ENCODE measurements around the gene RAPGEF3.
A peak's percentile ranks its signal among the peaks of the same experiment; 100 is the strongest.

The RAPGEF3 gene

GRCh38 chr12:47741340-47741703, 17.4 kb downstream of the RAPGEF3 start:
- DNase-seq: peak; percentile 58 to 75

GRCh38 chr12:47740606-47741339, 17.9 kb downstream of the RAPGEF3 start:
- DNase-seq: no peak

GRCh38 chr12:47739979-47740378, 18.7 kb downstream of the RAPGEF3 start:
- DNase-seq: no peak

- no peak for DNase-seq
These were observed 19.4 kb downstream of the RAPGEF3 start for GRCh38 chr12:47739297-47739696.

GRCh38 chr12:47737936-47738594, 20.6 kb downstream of the RAPGEF3 start:
- no peak for DNase-seq

- no peak for DNase-seq
These were observed 21.6 kb downstream of the RAPGEF3 start for GRCh38 chr12:47736877-47737676.

- no peak for DNase-seq
These were observed 22.5 kb downstream of the RAPGEF3 start for GRCh38 chr12:47736216-47736615.

- DNase-seq: no peak
These were observed 23.0 kb downstream of the RAPGEF3 start for GRCh38 chr12:47735649-47736048.

- DNase-seq: no peak
These were observed 23.8 kb downstream of the RAPGEF3 start for GRCh38 chr12:47734725-47735480.

- no peak for DNase-seq
These were observed 25.5 kb downstream of the RAPGEF3 start for GRCh38 chr12:47733142-47733541.

- DNase-seq: no peak
These were observed 26.2 kb downstream of the RAPGEF3 start for GRCh38 chr12:47732504-47732903.

- no peak for DNase-seq
These were observed 27.0 kb downstream of the RAPGEF3 start for GRCh38 chr12:47731723-47732122.

- no peak for DNase-seq
These were observed 28.3 kb downstream of the RAPGEF3 start for GRCh38 chr12:47730341-47730744.

GRCh38 chr12:47729233-47729632, 29.4 kb downstream of the RAPGEF3 start:
- no peak for DNase-seq

GRCh38 chr12:47725893-47726292, 32.8 kb downstream of the RAPGEF3 start:
- no peak for DNase-seq

- no peak for DNase-seq
These were observed 33.4 kb downstream of the RAPGEF3 start, which contains the start of gene ENDOU for GRCh38 chr12:47725091-47725772. Gene ENDOU, minus strand, starts transcription at chr12:47725490. Its CDS starts 77 bp downstream, at chr12:47725413.

- no peak for DNase-seq
These were observed 35.6 kb downstream of the RAPGEF3 start for GRCh38 chr12:47722941-47723631.

GRCh38 chr12:47722136-47722834, 36.4 kb downstream of the RAPGEF3 start:
- DNase-seq: no peak

GRCh38 chr12:47721431-47721973, 37.2 kb downstream of the RAPGEF3 start:
- no peak for DNase-seq

- no peak for DNase-seq
These were observed 40.1 kb downstream of the RAPGEF3 start for GRCh38 chr12:47718531-47718930.
